HepG2 (cell line): ENCODE results near the gene USP12. TPM values are rescaled to one million over a fixed set of nuclear protein-coding genes. Genes with fewer than 3 reads are reported as not detected.

Experiments used
- BRCA1 ChIP-seq: sonication (generic); formaldehyde crosslinking; IDR thresholded peaks from 2 replicates; pipeline ENCODE4 v1.4.0; 2020; ENCODE audit warnings: missing genetic modification reagents
- GABPB1 ChIP-seq: IDR thresholded peaks from 2 replicates; pipeline ENCODE4 v1.6.1; 2016; ENCODE audit warnings: mild to moderate bottlenecking, missing genetic modification reagents, moderate library complexity, missing compliant biosample characterization
- KLF16 ChIP-seq, 2 experiments: sonication (generic) in 1 of 2; formaldehyde crosslinking in 1 of 2; IDR thresholded peaks; 2 replicates each; pipeline versions ENCODE4 v1.6.1 to v1.8.0; 2016 to 2023; ENCODE audit warnings: missing genetic modification reagents in 2 of 2, missing compliant biosample characterization in 1 of 2
- MED1 ChIP-seq: sonication (generic); formaldehyde crosslinking; IDR thresholded peaks from 2 replicates; pipeline ENCODE4 v1.4.0; 2020; ENCODE audit warnings: missing genetic modification reagents
- MLLT10 ChIP-seq: sonication (generic); formaldehyde crosslinking; IDR thresholded peaks from 2 replicates; pipeline ENCODE4 v1.4.0; 2020; ENCODE audit warnings: missing genetic modification reagents
- NFYB ChIP-seq: sonication (generic); formaldehyde crosslinking; IDR thresholded peaks from 2 replicates; pipeline ENCODE4 v1.4.0; 2020; ENCODE audit warnings: missing genetic modification reagents
- SIX1 ChIP-seq: sonication (generic); formaldehyde crosslinking; IDR thresholded peaks from 2 replicates; pipeline ENCODE4 v1.4.0; 2020; ENCODE audit warnings: missing genetic modification reagents, borderline replicate concordance
- SNRNP70 ChIP-seq: fragments of 200-400 bp; formaldehyde crosslinking; IDR thresholded peaks from 2 replicates; pipeline ENCODE4 v1.6.1; 2017; ENCODE audit warnings: mild to moderate bottlenecking, low read depth, low read length, moderate library complexity
- TERF1 ChIP-seq: sonication (generic); formaldehyde crosslinking; IDR thresholded peaks from 2 replicates; pipeline ENCODE4 v1.8.0; 2022; ENCODE audit warnings: mild to moderate bottlenecking, missing genetic modification reagents, moderate library complexity
- ZNF124 ChIP-seq: sonication (generic); formaldehyde crosslinking; IDR thresholded peaks from 2 replicates; pipeline ENCODE4 v1.4.0; 2020; ENCODE audit warnings: missing genetic modification reagents
- ZNF280D ChIP-seq: sonication (generic); formaldehyde crosslinking; IDR thresholded peaks from 2 replicates; pipeline ENCODE4 v1.5.1; 2020; ENCODE audit warnings: mild to moderate bottlenecking, missing genetic modification reagents
- ZNF609 ChIP-seq: sonication (generic); formaldehyde crosslinking; IDR thresholded peaks from 2 replicates; pipeline ENCODE4 v1.4.0; 2020; ENCODE audit warnings: mild to moderate bottlenecking, missing genetic modification reagents, borderline replicate concordance
- ZNF7 ChIP-seq: IDR thresholded peaks from 2 replicates; pipeline ENCODE4 v1.6.1; 2016; ENCODE audit warnings: missing biosample characterization, missing genetic modification reagents
- polyA plus RNA-seq, 8 experiments: library from polyadenylated mRNA; depleted of rRNA in 3 of 8; stranded (reverse) in 7 of 8; unstranded in 1 of 8; fragments of >200 nt; fragmentation: Illumina TruSeq in 4 of 8; extraction: Trizol in 4 of 8; gene quantifications; 2 replicates each; pipeline versions ENCODE4 v1.2.1 to v1.2.3, GENCODE V29; 2011 to 2016; ENCODE audit warnings: low read depth in 4 of 8, missing spikeins in 1 of 8, mixed read lengths in 1 of 8; ENCODE audit not compliant: insufficient read depth in 1 of 8
- total RNA-seq, 5 experiments: library from RNA; depleted of rRNA; stranded (reverse); fragments of >200 nt; fragmentation: Illumina TruSeq; extraction: Trizol; gene quantifications; 2 replicates each; pipeline ENCODE4 v1.2.3, GENCODE V29; 2016; ENCODE audit warnings: low read depth in 1 of 5
- TF ChIP-seq, protein P1 (sequence below): sonication (generic); formaldehyde crosslinking; IDR thresholded peaks from 2 replicates; pipeline ENCODE4 v1.4.0; 2020; ENCODE audit warnings: missing genetic modification reagents, borderline replicate concordance
- TF ChIP-seq, protein P2 (sequence below): sonication (generic); formaldehyde crosslinking; conservative IDR thresholded peaks from 2 replicates; pipeline ENCODE4 v1.8.0; 2022; ENCODE audit warnings: missing genetic modification reagents

The USP12 gene
- total and polyA plus RNA-seq, 2 of the 13 experiments (the other 11 are each of a cell fraction or from before 2014, with no cell fraction given): 9.8 to 19.5 TPM

- TF ChIP-seq NFYB (no peak), ZNF7 (CRISPR knock-in tag) (no peak), KLF16 (CRISPR knock-in tag; IDR thresholded peaks at IDR 0.05) (no peak), ZNF124 (no peak), MLLT10 (CRISPR knock-in tag) (no peak), SIX1 (CRISPR knock-in tag) (no peak), TERF1 (CRISPR knock-in tag) (no peak), GABPB1 (no peak), MED1 (peak; percentile 52; the same call in 1 of the 2 replicates), BRCA1 (CRISPR knock-in tag) (no peak), SNRNP70 (no peak), ZNF609 (CRISPR knock-in tag) (peak; percentile 80), ZNF280D (CRISPR knock-in tag) (no peak)
- TF ChIP-seq, protein P1, sequence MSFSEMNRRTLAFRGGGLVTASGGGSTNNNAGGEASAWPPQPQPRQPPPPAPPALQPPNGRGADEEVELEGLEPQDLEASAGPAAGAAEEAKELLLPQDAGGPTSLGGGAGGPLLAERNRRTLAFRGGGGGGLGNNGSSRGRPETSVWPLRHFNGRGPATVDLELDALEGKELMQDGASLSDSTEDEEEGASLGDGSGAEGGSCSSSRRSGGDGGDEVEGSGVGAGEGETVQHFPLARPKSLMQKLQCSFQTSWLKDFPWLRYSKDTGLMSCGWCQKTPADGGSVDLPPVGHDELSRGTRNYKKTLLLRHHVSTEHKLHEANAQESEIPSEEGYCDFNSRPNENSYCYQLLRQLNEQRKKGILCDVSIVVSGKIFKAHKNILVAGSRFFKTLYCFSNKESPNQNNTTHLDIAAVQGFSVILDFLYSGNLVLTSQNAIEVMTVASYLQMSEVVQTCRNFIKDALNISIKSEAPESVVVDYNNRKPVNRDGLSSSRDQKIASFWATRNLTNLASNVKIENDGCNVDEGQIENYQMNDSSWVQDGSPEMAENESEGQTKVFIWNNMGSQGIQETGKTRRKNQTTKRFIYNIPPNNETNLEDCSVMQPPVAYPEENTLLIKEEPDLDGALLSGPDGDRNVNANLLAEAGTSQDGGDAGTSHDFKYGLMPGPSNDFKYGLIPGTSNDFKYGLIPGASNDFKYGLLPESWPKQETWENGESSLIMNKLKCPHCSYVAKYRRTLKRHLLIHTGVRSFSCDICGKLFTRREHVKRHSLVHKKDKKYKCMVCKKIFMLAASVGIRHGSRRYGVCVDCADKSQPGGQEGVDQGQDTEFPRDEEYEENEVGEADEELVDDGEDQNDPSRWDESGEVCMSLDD (CRISPR knock-in tag): no peak
- TF ChIP-seq, protein P2, sequence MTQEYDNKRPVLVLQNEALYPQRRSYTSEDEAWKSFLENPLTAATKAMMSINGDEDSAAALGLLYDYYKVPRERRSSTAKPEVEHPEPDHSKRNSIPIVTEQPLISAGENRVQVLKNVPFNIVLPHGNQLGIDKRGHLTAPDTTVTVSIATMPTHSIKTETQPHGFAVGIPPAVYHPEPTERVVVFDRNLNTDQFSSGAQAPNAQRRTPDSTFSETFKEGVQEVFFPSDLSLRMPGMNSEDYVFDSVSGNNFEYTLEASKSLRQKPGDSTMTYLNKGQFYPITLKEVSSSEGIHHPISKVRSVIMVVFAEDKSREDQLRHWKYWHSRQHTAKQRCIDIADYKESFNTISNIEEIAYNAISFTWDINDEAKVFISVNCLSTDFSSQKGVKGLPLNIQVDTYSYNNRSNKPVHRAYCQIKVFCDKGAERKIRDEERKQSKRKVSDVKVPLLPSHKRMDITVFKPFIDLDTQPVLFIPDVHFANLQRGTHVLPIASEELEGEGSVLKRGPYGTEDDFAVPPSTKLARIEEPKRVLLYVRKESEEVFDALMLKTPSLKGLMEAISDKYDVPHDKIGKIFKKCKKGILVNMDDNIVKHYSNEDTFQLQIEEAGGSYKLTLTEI: no peak
Measured at GRCh38 chr13:27022571-27023311, 148.9 kb downstream of the USP12 start (continued).
